GM23338 (cell line): ENCODE data around the gene CFAP77. TPM values are rescaled to one million over a fixed set of nuclear protein-coding genes. Genes with fewer than 3 reads are reported as not detected.

ENCODE experiments used
- ATAC-seq: fragments of 200-7000 bp; cut with Tn5 transposase; 3 replicates; pipeline ENCODE4 v1.9.1; 2020
- DNase-seq: peaks from one replicate; pipeline ENCODE4 v3.0.0-alpha.2; 2015; ENCODE audit warnings: low spot score
- H2AFZ ChIP-seq: fragments of 200-600 bp; sonication (generic); 2 replicates; pipeline ENCODE4 v1.8.0; 2016; ENCODE audit warnings: antibody characterized with exemption, mild to moderate bottlenecking, moderate library complexity
- H3F3A ChIP-seq: fragments of 200-600 bp; sonication (generic); replicated peaks from 2 replicates; pipeline ENCODE4 v1.8.0; 2017; ENCODE audit warnings: antibody characterized with exemption, mixed run types, low read depth
- H3K27ac ChIP-seq: fragments of 200-600 bp; sonication (generic); 2 replicates; pipeline ENCODE4 v1.6.1; 2016; ENCODE audit warnings: low read depth
- H3K27me3 ChIP-seq: fragments of 200-600 bp; sonication (generic); 2 replicates; pipeline ENCODE4 v1.8.0; 2016; ENCODE audit warnings: mild to moderate bottlenecking, mixed run types, moderate library complexity; ENCODE audit not compliant: insufficient read depth
- H3K36me3 ChIP-seq: fragments of 200-600 bp; sonication (generic); 2 replicates; pipeline ENCODE4 v1.8.0; 2016; ENCODE audit warnings: mild to moderate bottlenecking; ENCODE audit not compliant: insufficient read depth
- H3K4me1 ChIP-seq: fragments of 200-600 bp; sonication (generic); 2 replicates; pipeline ENCODE4 v1.8.0; 2016; ENCODE audit warnings: mild to moderate bottlenecking, moderate library complexity; ENCODE audit not compliant: insufficient read depth
- H3K4me2 ChIP-seq: fragments of 200-600 bp; sonication (generic); 2 replicates; pipeline ENCODE4 v1.7.1; 2017; ENCODE audit warnings: mixed run types
- H3K4me3 ChIP-seq: fragments of 200-600 bp; sonication (generic); 2 replicates; pipeline ENCODE4 v1.6.1; 2016; ENCODE audit warnings: mixed run types
- H3K79me2 ChIP-seq: fragments of 200-600 bp; sonication (generic); replicated peaks from 2 replicates; pipeline ENCODE4 v1.8.0; 2017; ENCODE audit warnings: mild to moderate bottlenecking; ENCODE audit not compliant: insufficient read depth
- H3K9me2 ChIP-seq: fragments of 200-600 bp; sonication (generic); 2 replicates; pipeline ENCODE4 v1.8.0; 2017; ENCODE audit not compliant: insufficient read depth
- H4K20me1 ChIP-seq: fragments of 200-600 bp; sonication (generic); replicated peaks from 2 replicates; pipeline ENCODE4 v1.8.0; 2017; ENCODE audit warnings: mild to moderate bottlenecking; ENCODE audit not compliant: insufficient read depth
- H3K27ac Mint-ChIP-seq: 2 replicates; pipeline ENCODE4 v1.8.0; 2020; ENCODE audit warnings: inconsistent platforms, mild to moderate bottlenecking, moderate library complexity, mixed read lengths
- H3K27me3 Mint-ChIP-seq: 3 replicates; pipeline ENCODE4 v1.8.0; 2022; ENCODE audit warnings: low read depth, mild to moderate bottlenecking, moderate library complexity, mixed read lengths, inconsistent platforms; ENCODE audit not compliant: insufficient read depth, poor library complexity
- H3K36me3 Mint-ChIP-seq: 3 replicates; pipeline ENCODE4 v1.8.0; 2021; ENCODE audit warnings: low read depth, mild to moderate bottlenecking, inconsistent platforms, moderate library complexity, mixed read lengths
- H3K4me1 Mint-ChIP-seq: 3 replicates; pipeline ENCODE4 v1.8.0; 2020; ENCODE audit warnings: mild to moderate bottlenecking, inconsistent platforms, mixed read lengths
- H3K4me3 Mint-ChIP-seq: 3 replicates; pipeline ENCODE4 v1.8.0; 2021; ENCODE audit warnings: moderate library complexity, mild to moderate bottlenecking, inconsistent platforms, mixed read lengths
- H3K9me3 Mint-ChIP-seq: 3 replicates; pipeline ENCODE4 v1.8.0; 2020; ENCODE audit warnings: moderate library complexity, mild to moderate bottlenecking, inconsistent platforms, mixed read lengths
- CREB1 ChIP-seq: fragments of 250-450 bp; sonication (Bioruptor Pico); IDR thresholded peaks from 2 replicates; pipeline ENCODE4 v1.5.0; 2020; ENCODE audit warnings: low read depth, mild to moderate bottlenecking, moderate library complexity
- EZH2 ChIP-seq: fragments of 200-600 bp; sonication (generic); IDR thresholded peaks from one replicate; pipeline ENCODE4 v1.8.0; 2017; ENCODE audit warnings: antibody characterized with exemption, mild to moderate bottlenecking, low read depth; ENCODE audit not compliant: unreplicated experiment
- EZH2phosphoT487 ChIP-seq: fragments of 200-600 bp; sonication (generic); IDR thresholded peaks from one replicate; pipeline ENCODE4 v1.8.1; 2018; ENCODE audit warnings: antibody characterized with exemption; ENCODE audit not compliant: unreplicated experiment
- JUNB ChIP-seq: IDR thresholded peaks from one replicate; pipeline ENCODE4 v1.6.1; 2016; ENCODE audit warnings: antibody characterized with exemption; ENCODE audit not compliant: unreplicated experiment
- NANOG ChIP-seq: IDR thresholded peaks from 2 replicates; pipeline ENCODE4 v1.6.1; 2016; ENCODE audit warnings: antibody characterized with exemption, borderline replicate concordance
- POLR2AphosphoS5 ChIP-seq: IDR thresholded peaks from 2 replicates; pipeline ENCODE4 v1.6.1; 2016; ENCODE audit warnings: antibody characterized with exemption, low read depth
- STAT1 ChIP-seq: IDR thresholded peaks from one replicate; pipeline ENCODE4 v1.6.1; 2016; ENCODE audit warnings: antibody characterized with exemption; ENCODE audit not compliant: unreplicated experiment
- ZNF114 ChIP-seq: fragments of 250-450 bp; sonication (Bioruptor Pico); IDR thresholded peaks from 2 replicates; pipeline ENCODE4 v1.5.0; 2020; ENCODE audit warnings: mild to moderate bottlenecking, moderate library complexity
- ZNF331 ChIP-seq: fragments of 250-450 bp; sonication (Bioruptor Pico); IDR thresholded peaks from 2 replicates; pipeline ENCODE4 v1.5.0; 2020; ENCODE audit warnings: low read depth, mild to moderate bottlenecking, moderate library complexity
- polyA plus RNA-seq: library from polyadenylated mRNA; unstranded; fragments of >200 nt; fragmentation: Nextera tagmentation; extraction: Ambion mirVana; gene quantifications from 2 replicates; pipeline ENCODE4 v1.2.1, GENCODE V29; 2016
- total RNA-seq: library from RNA; depleted of rRNA; stranded (reverse); fragments of >200 nt; shearing (Covaris generic); gene quantifications from 2 replicates; pipeline ENCODE4 v1.2.3, GENCODE V29; 2014
- TF ChIP-seq, protein P1 (sequence below): IDR thresholded peaks from 2 replicates; pipeline ENCODE4 v1.6.1; 2016; ENCODE audit warnings: antibody characterized with exemption
- TF ChIP-seq, protein P2 (sequence below): IDR thresholded peaks from one replicate; pipeline ENCODE4 v1.6.1; 2018; ENCODE audit warnings: antibody characterized with exemption; ENCODE audit not compliant: unreplicated experiment
- TF ChIP-seq, protein P3 (sequence below), 2 experiments: fragments of 200-600 bp in 1 of 2; sonication (generic) in 1 of 2; conservative IDR thresholded peaks; 2 replicates each; pipeline versions ENCODE4 v1.5.1 to v1.6.1; 2016 to 2017; ENCODE audit warnings: antibody characterized with exemption in 2 of 2, low read depth in 2 of 2, mild to moderate bottlenecking in 2 of 2, moderate library complexity in 1 of 2
- TF ChIP-seq, protein P4 (sequence below): fragments of 250-450 bp; sonication (Bioruptor Pico); IDR thresholded peaks from 2 replicates; pipeline ENCODE4 v1.5.0; 2020; ENCODE audit warnings: mild to moderate bottlenecking, moderate library complexity

The CFAP77 gene
- total and polyA plus RNA-seq, 2 experiments from 2014 or later = 0.97 to 1.3 TPM

DNA sequence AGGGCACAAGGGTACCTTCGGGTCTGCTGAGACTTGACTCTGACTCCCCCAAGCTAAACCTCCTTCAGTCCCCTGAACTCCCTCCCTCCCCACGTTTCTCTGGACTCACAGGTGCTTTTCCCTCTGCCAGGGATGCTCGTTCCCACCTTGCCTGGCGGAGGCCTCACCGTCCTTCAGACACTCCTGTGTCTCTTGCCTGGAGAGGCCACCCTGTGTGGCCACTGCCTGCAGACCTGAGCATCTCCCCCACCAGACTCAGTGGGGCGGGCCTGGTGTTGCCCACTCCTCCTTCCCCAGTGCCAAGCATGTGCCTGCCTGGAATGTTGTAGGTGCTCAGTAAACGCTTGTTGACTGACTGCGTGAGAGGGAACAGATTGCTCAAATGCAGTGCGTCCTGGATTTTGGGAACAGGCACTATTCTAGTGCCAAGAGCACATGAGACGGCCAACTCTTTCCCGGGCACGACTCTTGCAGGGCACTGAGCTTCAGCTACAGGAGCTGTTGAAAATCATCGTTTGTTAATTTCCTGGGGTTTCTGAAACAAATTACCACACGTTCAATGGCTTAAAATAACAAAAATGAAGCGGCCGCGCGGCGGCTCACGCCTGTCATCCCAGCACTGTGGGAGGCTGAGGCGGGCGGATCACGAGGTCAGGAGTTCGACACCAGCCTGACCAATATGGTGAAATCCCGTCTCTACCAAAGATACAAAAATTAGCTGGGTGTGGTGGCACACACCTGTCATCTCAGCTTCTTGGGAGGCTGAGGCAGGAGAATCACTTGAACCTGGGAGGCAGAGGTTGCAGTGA, 101.4 kb downstream of the CFAP77 start:
- H3K36me3 Mint-ChIP-seq = no peaks in the 10 kb centered on the region
- H3K27ac Mint-ChIP-seq = no peak overlapping the region
- Histone ChIP-seq H3K27ac (no peak overlapping the region), H3K4me2 (no peak overlapping the region), H3F3A (no peaks in the 10 kb centered on the region), H2AFZ (no peak overlapping the region), H3K36me3 (no peaks in the 10 kb centered on the region), H3K4me3 (no peak overlapping the region), H3K79me2 (no peaks in the 10 kb centered on the region), H3K4me1 (no peaks in the 10 kb centered on the region), H3K27me3 (no peaks in the 10 kb centered on the region), H3K9me2 (no peaks in the 10 kb centered on the region), H4K20me1 (no peaks in the 10 kb centered on the region)
- no peak overlapping the region for H3K4me3 Mint-ChIP-seq
- peaks cover 14% of the 10 kb centered on the region for H3K27me3 Mint-ChIP-seq
- H3K4me1 Mint-ChIP-seq = peaks cover 8% of the 10 kb centered on the region; the same call in 2 of the 3 replicates
- TF ChIP-seq, protein P1, sequence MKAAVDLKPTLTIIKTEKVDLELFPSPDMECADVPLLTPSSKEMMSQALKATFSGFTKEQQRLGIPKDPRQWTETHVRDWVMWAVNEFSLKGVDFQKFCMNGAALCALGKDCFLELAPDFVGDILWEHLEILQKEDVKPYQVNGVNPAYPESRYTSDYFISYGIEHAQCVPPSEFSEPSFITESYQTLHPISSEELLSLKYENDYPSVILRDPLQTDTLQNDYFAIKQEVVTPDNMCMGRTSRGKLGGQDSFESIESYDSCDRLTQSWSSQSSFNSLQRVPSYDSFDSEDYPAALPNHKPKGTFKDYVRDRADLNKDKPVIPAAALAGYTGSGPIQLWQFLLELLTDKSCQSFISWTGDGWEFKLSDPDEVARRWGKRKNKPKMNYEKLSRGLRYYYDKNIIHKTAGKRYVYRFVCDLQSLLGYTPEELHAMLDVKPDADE = no peak
- TF ChIP-seq ZNF331 (CRISPR knock-in tag) (no peak), POLR2AphosphoS5 (no peak), NANOG (no peak), EZH2phosphoT487 (no peak), STAT1 (no peak), ZNF114 (CRISPR knock-in tag) (no peak), JUNB (no peak), CREB1 (CRISPR knock-in tag) (no peak), EZH2 (no peak)
- TF ChIP-seq, protein P2, sequence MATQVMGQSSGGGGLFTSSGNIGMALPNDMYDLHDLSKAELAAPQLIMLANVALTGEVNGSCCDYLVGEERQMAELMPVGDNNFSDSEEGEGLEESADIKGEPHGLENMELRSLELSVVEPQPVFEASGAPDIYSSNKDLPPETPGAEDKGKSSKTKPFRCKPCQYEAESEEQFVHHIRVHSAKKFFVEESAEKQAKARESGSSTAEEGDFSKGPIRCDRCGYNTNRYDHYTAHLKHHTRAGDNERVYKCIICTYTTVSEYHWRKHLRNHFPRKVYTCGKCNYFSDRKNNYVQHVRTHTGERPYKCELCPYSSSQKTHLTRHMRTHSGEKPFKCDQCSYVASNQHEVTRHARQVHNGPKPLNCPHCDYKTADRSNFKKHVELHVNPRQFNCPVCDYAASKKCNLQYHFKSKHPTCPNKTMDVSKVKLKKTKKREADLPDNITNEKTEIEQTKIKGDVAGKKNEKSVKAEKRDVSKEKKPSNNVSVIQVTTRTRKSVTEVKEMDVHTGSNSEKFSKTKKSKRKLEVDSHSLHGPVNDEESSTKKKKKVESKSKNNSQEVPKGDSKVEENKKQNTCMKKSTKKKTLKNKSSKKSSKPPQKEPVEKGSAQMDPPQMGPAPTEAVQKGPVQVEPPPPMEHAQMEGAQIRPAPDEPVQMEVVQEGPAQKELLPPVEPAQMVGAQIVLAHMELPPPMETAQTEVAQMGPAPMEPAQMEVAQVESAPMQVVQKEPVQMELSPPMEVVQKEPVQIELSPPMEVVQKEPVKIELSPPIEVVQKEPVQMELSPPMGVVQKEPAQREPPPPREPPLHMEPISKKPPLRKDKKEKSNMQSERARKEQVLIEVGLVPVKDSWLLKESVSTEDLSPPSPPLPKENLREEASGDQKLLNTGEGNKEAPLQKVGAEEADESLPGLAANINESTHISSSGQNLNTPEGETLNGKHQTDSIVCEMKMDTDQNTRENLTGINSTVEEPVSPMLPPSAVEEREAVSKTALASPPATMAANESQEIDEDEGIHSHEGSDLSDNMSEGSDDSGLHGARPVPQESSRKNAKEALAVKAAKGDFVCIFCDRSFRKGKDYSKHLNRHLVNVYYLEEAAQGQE = no peak
- TF ChIP-seq, protein P3, sequence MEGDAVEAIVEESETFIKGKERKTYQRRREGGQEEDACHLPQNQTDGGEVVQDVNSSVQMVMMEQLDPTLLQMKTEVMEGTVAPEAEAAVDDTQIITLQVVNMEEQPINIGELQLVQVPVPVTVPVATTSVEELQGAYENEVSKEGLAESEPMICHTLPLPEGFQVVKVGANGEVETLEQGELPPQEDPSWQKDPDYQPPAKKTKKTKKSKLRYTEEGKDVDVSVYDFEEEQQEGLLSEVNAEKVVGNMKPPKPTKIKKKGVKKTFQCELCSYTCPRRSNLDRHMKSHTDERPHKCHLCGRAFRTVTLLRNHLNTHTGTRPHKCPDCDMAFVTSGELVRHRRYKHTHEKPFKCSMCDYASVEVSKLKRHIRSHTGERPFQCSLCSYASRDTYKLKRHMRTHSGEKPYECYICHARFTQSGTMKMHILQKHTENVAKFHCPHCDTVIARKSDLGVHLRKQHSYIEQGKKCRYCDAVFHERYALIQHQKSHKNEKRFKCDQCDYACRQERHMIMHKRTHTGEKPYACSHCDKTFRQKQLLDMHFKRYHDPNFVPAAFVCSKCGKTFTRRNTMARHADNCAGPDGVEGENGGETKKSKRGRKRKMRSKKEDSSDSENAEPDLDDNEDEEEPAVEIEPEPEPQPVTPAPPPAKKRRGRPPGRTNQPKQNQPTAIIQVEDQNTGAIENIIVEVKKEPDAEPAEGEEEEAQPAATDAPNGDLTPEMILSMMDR (conservative IDR thresholded peaks at IDR 0.05; ENCODE audit: low read depth in 2 of 2) = no peak
- TF ChIP-seq, protein P4, sequence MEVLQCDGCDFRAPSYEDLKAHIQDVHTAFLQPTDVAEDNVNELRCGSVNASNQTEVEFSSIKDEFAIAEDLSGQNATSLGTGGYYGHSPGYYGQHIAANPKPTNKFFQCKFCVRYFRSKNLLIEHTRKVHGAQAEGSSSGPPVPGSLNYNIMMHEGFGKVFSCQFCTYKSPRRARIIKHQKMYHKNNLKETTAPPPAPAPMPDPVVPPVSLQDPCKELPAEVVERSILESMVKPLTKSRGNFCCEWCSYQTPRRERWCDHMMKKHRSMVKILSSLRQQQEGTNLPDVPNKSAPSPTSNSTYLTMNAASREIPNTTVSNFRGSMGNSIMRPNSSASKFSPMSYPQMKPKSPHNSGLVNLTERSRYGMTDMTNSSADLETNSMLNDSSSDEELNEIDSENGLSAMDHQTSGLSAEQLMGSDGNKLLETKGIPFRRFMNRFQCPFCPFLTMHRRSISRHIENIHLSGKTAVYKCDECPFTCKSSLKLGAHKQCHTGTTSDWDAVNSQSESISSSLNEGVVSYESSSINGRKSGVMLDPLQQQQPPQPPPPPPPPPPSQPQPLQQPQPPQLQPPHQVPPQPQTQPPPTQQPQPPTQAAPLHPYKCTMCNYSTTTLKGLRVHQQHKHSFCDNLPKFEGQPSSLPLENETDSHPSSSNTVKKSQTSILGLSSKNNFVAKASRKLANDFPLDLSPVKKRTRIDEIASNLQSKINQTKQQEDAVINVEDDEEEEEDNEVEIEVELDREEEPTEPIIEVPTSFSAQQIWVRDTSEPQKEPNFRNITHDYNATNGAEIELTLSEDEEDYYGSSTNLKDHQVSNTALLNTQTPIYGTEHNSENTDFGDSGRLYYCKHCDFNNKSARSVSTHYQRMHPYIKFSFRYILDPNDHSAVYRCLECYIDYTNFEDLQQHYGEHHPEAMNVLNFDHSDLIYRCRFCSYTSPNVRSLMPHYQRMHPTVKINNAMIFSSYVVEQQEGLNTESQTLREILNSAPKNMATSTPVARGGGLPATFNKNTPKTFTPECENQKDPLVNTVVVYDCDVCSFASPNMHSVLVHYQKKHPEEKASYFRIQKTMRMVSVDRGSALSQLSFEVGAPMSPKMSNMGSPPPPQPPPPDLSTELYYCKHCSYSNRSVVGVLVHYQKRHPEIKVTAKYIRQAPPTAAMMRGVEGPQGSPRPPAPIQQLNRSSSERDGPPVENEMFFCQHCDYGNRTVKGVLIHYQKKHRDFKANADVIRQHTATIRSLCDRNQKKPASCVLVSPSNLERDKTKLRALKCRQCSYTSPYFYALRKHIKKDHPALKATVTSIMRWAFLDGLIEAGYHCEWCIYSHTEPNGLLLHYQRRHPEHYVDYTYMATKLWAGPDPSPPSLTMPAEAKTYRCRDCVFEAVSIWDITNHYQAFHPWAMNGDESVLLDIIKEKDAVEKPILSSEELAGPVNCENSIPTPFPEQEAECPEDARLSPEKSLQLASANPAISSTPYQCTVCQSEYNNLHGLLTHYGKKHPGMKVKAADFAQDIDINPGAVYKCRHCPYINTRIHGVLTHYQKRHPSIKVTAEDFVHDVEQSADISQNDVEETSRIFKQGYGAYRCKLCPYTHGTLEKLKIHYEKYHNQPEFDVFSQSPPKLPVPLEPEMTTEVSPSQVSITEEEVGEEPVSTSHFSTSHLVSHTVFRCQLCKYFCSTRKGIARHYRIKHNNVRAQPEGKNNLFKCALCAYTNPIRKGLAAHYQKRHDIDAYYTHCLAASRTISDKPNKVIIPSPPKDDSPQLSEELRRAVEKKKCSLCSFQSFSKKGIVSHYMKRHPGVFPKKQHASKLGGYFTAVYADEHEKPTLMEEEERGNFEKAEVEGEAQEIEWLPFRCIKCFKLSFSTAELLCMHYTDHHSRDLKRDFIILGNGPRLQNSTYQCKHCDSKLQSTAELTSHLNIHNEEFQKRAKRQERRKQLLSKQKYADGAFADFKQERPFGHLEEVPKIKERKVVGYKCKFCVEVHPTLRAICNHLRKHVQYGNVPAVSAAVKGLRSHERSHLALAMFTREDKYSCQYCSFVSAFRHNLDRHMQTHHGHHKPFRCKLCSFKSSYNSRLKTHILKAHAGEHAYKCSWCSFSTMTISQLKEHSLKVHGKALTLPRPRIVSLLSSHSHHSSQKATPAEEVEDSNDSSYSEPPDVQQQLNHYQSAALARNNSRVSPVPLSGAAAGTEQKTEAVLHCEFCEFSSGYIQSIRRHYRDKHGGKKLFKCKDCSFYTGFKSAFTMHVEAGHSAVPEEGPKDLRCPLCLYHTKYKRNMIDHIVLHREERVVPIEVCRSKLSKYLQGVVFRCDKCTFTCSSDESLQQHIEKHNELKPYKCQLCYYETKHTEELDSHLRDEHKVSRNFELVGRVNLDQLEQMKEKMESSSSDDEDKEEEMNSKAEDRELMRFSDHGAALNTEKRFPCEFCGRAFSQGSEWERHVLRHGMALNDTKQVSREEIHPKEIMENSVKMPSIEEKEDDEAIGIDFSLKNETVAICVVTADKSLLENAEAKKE (CRISPR knock-in tag) = no peak
- H3K9me3 Mint-ChIP-seq = no peaks in the 10 kb centered on the region; the same call in 2 of the 3 replicates
- no peak for ATAC-seq
- no peak for DNase-seq
